Esophagus (tissue), 2 donors: ENCODE data around the gene CC2D1B. TPM values are rescaled to one million over a fixed set of nuclear protein-coding genes. Genes with fewer than 3 reads are reported as not detected.

Experiments used
- H3K27ac ChIP-seq, 2 donors: one replicate each; pipeline ENCODE4 v1.5.1; 2013; ENCODE audit warnings: low read depth in 2 of 2, mild to moderate bottlenecking in 2 of 2, inconsistent platforms in 1 of 2, low read length in 1 of 2, moderate library complexity in 1 of 2
- H3K27me3 ChIP-seq, 2 donors: one replicate each; pipeline ENCODE4 v1.6.1; 2013; ENCODE audit warnings: low read length in 2 of 2, control low read depth in 1 of 2, mild to moderate bottlenecking in 1 of 2; ENCODE audit not compliant: insufficient read depth in 2 of 2, control insufficient read depth in 1 of 2
- H3K36me3 ChIP-seq, 2 donors: one replicate each; pipeline ENCODE4 v1.6.1; 2013; ENCODE audit warnings: low read length in 1 of 2; ENCODE audit not compliant: control insufficient read depth in 2 of 2, insufficient read depth in 2 of 2
- H3K4me1 ChIP-seq, 2 donors: one replicate each; pipeline ENCODE4 v1.6.1; 2013; ENCODE audit warnings: low read length in 1 of 2; ENCODE audit not compliant: control insufficient read depth in 2 of 2, insufficient read depth in 2 of 2
- H3K4me3 ChIP-seq, 2 donors: one replicate each; pipeline ENCODE4 v1.5.1; 2013; ENCODE audit warnings: low read length in 2 of 2, mild to moderate bottlenecking in 2 of 2, low read depth in 1 of 2, moderate library complexity in 1 of 2
- H3K9me3 ChIP-seq, 2 donors: one replicate each; pipeline ENCODE4 v1.6.1; 2013; ENCODE audit warnings: mild to moderate bottlenecking in 2 of 2, low read depth in 1 of 2, low read length in 1 of 2, moderate library complexity in 1 of 2; ENCODE audit not compliant: control insufficient read depth in 2 of 2, insufficient read depth in 1 of 2
- WGBS, 2 donors: extraction: QIAGEN DNeasy Blood & Tissue Kit; methylation state at CpG; one replicate each; pipeline ENCODE4 v1.1.7; 2013; 5-methylcytosine and 5-hydroxymethylcytosine counted together
- polyA plus RNA-seq, 2 donors: library from polyadenylated mRNA; stranded (reverse); fragments of 200-250 nt; gene quantifications; one replicate each; pipeline ENCODE4 v1.2.3, GENCODE V29; 2013
- donor health status: healthy with polysubstance abuse.
- donor health status: Bipolar disorder and iron deficiency.

The CC2D1B gene, protein sequence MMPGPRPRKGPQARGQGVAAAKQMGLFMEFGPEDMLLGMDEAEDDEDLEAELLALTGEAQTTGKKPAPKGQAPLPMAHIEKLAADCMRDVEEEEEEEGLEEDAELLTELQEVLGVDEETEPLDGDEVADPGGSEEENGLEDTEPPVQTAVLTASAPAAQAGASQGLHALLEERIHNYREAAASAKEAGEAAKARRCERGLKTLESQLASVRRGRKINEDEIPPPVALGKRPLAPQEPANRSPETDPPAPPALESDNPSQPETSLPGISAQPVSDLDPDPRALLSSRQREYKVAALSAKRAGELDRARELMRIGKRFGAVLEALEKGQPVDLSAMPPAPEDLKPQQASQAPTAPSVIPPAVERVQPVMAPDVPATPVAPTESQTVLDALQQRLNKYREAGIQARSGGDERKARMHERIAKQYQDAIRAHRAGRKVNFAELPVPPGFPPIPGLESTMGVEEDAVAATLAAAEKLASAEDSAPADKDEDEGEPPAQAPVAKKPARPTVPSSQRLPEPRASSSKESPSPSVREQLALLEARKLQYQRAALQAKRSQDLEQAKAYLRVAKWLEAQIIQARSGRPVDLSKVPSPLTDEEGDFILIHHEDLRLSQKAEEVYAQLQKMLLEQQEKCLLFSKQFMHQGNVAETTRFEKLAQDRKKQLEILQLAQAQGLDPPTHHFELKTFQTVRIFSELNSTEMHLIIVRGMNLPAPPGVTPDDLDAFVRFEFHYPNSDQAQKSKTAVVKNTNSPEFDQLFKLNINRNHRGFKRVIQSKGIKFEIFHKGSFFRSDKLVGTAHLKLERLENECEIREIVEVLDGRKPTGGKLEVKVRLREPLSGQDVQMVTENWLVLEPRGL
- 10 to 100 TPM; 12.5 to 16.5 TPM for polyA plus RNA-seq

- no peaks in the 10 kb centered on the region for H3K27me3 ChIP-seq
- H3K4me1 ChIP-seq, result peaks cover 0 to 6% of the 10 kb centered on the region in 2 donors
- H3K36me3 ChIP-seq, result peaks cover 2 to 13% of the 10 kb centered on the region in 2 donors
- H3K9me3 ChIP-seq, result no peaks in the 10 kb centered on the region
- H3K4me3 ChIP-seq, result peak within 1 kb of the TSS; percentile 77 to 84
- 1% methylated on average over 87 to 92 of the region's 92 CpGs for WGBS, 2 donors
- peak within 1 kb of the TSS; percentile 96 to 97 for H3K27ac ChIP-seq
These were observed at the start of gene CC2D1B for GRCh38 chr1:52365746-52366516. CC2D1B (minus strand) TSS chr1:52366205; CDS start chr1:52364620, 1,585 bp downstream.

GRCh38 chr1:52414942-52415341 is 48.9 kb upstream of the CC2D1B start:
- no peak overlapping the region for H3K4me3 ChIP-seq
- H3K27me3 ChIP-seq, result no peaks in the 10 kb centered on the region
- H3K36me3 ChIP-seq, result peaks cover 21 to 23% of the 10 kb centered on the region in 2 donors
- no peak overlapping the region for H3K27ac ChIP-seq
- H3K9me3 ChIP-seq, result no peaks in the 10 kb centered on the region
- no peaks in the 10 kb centered on the region for H3K4me1 ChIP-seq

DNA sequence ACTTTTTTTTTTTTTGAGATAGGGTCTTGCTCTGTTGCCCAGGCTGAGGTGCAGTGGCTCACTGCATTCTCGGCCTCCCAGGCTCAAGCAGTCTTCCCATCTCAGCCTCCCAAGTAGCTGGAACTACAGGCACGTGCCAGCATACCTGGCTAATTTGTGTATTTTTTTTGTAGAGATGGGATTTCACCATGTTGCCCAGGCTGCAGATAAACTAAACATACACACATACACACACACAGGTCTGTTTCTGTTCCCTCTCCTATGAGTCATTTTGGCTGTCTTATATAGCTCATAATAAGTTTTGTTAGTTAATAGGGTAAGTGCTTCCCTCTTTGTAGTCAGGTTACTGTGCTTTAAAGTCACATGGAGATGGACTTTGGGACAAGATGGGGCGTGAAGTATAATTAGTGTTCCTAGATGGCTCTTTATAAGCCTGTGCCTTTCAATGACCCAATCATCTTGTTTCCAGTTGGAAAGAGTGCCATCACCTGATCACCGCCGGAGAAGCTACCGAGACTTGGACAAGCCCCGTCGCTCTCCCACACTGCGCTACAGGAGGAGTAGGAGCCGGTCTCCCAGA is 47.5 kb upstream of the CC2D1B start:
- H3K4me1 ChIP-seq, result no peaks in the 10 kb centered on the region
- H3K4me3 ChIP-seq, result no peak overlapping the region
- H3K27me3 ChIP-seq, result no peaks in the 10 kb centered on the region
- no peak overlapping the region for H3K27ac ChIP-seq
- H3K36me3 ChIP-seq, result peaks cover 23 to 27% of the 10 kb centered on the region in 2 donors
- 88 to 91% methylated on average over 10 of the region's 10 CpGs for WGBS, 2 donors
- no peaks in the 10 kb centered on the region for H3K9me3 ChIP-seq

DNA sequence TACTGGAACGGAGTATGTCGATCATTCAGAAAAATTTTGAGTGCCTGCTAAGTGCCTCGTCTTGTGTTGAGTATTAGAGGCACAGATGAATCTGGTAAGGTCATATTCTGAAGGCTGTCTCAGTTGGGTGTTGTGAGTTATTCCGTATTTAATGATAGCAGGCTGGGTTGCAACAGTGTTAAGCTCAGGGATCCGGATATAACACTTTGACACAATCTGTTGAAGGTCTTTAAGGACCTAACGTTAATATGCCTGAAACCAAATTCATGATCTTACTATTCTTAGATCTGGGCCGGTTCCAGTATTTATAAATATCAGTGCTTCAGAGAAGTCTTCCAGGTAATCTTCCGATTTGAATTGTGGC is 39.0 kb upstream of the CC2D1B start:
- H3K4me3 ChIP-seq, result peak overlapping the region; percentile 75 to 87
- peak overlapping the region; percentile 93 to 97 for H3K27ac ChIP-seq
- 1 to 5% methylated on average over 8 of the region's 8 CpGs for WGBS, 2 donors
- no peaks in the 10 kb centered on the region for H3K9me3 ChIP-seq
- H3K27me3 ChIP-seq, result no peaks in the 10 kb centered on the region
- H3K36me3 ChIP-seq, result peaks cover 2 to 9% of the 10 kb centered on the region in 2 donors
- H3K4me1 ChIP-seq, result no peaks in the 10 kb centered on the region

GRCh38 chr1:52404116-52404974 is 38.3 kb upstream of the CC2D1B start, which contains the start of the genes ORC1 and PRPF38A:
ORC1 (minus strand) TSS chr1:52404423; CDS start chr1:52402223, 2,200 bp downstream.
PRPF38A (plus strand) TSS chr1:52404602; CDS start chr1:52404750, 148 bp downstream.
- H3K27ac ChIP-seq, result peak within 1 kb of the TSS; percentile 93 to 97
- no peaks in the 10 kb centered on the region for H3K9me3 ChIP-seq
- peak within 1 kb of the TSS; percentile 75 to 87 for H3K4me3 ChIP-seq
- no peaks in the 10 kb centered on the region for H3K4me1 ChIP-seq
- H3K36me3 ChIP-seq, result peaks cover 2 to 8% of the 10 kb centered on the region in 2 donors
- no peaks in the 10 kb centered on the region for H3K27me3 ChIP-seq
- WGBS, 2 donors, result 0% methylated on average over 57 of the region's 57 CpGs

DNA sequence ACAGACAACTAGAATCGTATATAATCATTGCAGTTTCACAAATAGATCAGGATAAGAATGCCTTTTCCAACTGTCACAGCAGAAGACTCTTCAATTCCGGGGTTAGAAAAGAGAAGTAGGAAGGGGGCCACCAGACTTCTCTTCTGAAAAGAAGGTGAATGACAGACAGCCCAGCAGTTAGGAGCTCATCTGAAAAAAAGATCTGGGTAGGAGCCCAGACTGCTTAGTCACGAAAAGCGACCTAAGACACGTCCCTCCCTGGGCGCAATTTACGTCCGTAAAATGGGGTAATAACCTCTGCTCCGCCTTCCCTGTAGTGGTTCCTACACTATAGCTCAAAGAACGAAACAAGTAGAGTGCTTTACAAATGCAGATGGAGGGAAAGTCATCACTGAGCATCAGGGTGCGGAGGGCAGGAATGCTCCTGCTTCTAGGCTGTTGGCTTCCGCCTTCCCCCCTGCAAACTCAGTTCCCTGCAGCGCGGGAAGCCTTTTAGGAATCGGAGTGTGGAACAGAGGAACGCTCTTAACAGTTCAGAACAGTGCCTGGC is 37.6 kb upstream of the CC2D1B start:
- H3K36me3 ChIP-seq, result peaks cover 2 to 4% of the 10 kb centered on the region in 2 donors
- H3K4me3 ChIP-seq, result peak overlapping the region; percentile 75 to 87
- no peaks in the 10 kb centered on the region for H3K27me3 ChIP-seq
- no peaks in the 10 kb centered on the region for H3K9me3 ChIP-seq
- 0% methylated on average over 16 of the region's 16 CpGs for WGBS, 2 donors
- no peaks in the 10 kb centered on the region for H3K4me1 ChIP-seq
- peak overlapping the region; percentile 77 to 97 for H3K27ac ChIP-seq

DNA sequence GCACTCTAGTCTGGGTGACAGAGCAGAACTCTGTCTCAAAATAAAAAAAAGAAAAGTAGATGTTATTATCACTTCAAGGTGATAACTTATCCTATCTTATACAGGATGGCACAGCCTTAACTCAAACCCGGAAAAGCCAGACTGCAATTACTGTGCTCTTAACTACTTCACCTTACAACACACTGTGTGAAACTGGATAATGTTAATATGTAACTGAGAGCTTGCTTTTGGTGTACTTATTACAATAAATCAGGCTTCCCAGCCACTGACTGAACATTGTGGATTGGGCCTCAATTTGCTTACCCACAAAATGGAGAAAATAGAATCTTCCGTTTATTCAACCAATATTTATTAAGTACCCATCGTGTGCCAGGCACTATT is 36.8 kb upstream of the CC2D1B start:
- no peaks in the 10 kb centered on the region for H3K36me3 ChIP-seq
- H3K27me3 ChIP-seq, result no peaks in the 10 kb centered on the region
- WGBS, 2 donors, result 34 to 49% methylated on average over 3 of the region's 3 CpGs
- H3K4me1 ChIP-seq, result no peaks in the 10 kb centered on the region
- H3K9me3 ChIP-seq, result no peaks in the 10 kb centered on the region
- no peak overlapping the region for H3K27ac ChIP-seq
- peak overlapping the region in 1 of 2 donors; percentile 87 for H3K4me3 ChIP-seq

- H3K27me3 ChIP-seq, result no peaks in the 10 kb centered on the region
- 88 to 90% methylated on average over 6 of the region's 6 CpGs for WGBS, 2 donors
- no peaks in the 10 kb centered on the region for H3K9me3 ChIP-seq
- H3K4me1 ChIP-seq, result no peaks in the 10 kb centered on the region
- no peaks in the 10 kb centered on the region for H3K36me3 ChIP-seq
- no peak overlapping the region for H3K27ac ChIP-seq
- H3K4me3 ChIP-seq, result no peak overlapping the region
These were observed 34.1 kb upstream of the CC2D1B start for GRCh38 chr1:52400131-52400530.
